ENCODE measurements around the gene PWWP2B.

- TF ChIP-seq CTCF (IDR thresholded peaks at IDR 0.05) = no peak
- TF ChIP-seq POLR2A (IDR thresholded peaks at IDR 0.05) = no peak
Measured at GRCh38 chr10:132385721-132386418, 11.1 kb upstream of the PWWP2B start.

All from esophagus squamous epithelium (tissue), 4 donors.